ENCODE measurements around the gene KRTAP10-12.

Gene KRTAP10-12

DNA sequence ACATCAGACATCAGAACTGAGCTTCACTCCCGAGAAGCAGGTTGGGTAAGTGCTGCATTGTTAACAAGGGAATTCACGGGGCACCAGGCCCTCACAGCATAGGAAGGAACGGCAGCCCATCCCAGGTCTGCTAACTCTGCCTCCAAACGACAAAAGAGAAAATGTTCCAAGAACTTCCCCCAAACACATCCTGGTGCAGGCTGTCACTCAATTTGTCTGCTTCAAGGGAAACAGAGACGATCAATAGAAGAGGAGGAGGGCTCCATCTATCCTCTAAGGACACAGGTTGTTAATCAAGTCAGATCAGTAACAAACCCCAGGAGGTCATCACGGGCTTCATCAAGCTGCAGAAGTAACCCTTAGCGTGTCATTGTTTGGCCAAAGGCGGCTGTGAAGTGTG lies 17.9 kb downstream of the KRTAP10-12 start:
- no peak for TF ChIP-seq CTCF (IDR thresholded peaks at IDR 0.05; ENCODE audit: insufficient read depth, low read length, missing control alignments)
- ChIA-PET POLR2A (no interaction called here), CTCF (no interaction called here)
- no peak overlapping the region for H3K4me3 ChIP-seq (ENCODE audit: low read depth, low read length)
- no peak for DNase-seq (ENCODE audit: low read depth, low spot score)

DNA sequence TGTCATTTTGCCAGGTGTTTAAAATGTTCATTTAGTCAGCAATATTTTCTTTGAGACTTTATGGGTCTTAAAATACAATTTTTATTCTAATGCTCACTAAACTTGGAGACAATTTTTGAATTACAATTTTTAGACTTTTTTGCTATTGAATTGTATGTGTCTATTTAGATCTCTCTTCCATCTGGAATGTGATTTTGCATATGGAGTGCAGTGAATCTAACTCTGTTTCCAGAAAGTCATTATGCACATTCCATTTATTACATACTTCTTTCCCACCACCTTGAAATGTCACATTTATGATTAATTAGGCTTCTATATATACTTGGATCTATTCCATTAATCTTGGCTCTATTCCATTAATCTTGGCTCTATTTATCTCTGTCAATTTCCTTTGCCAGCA lies 20.0 kb downstream of the KRTAP10-12 start:
- no peak overlapping the region for H3K4me3 ChIP-seq (ENCODE audit: low read depth, low read length)
- POLR2A ChIA-PET: no interaction called here
- no peak for TF ChIP-seq CTCF (IDR thresholded peaks at IDR 0.05; ENCODE audit: insufficient read depth, low read length, missing control alignments)
- DNase-seq (ENCODE audit: low read depth, low spot score): no peak
- CTCF ChIA-PET: no interaction called here

DNA sequence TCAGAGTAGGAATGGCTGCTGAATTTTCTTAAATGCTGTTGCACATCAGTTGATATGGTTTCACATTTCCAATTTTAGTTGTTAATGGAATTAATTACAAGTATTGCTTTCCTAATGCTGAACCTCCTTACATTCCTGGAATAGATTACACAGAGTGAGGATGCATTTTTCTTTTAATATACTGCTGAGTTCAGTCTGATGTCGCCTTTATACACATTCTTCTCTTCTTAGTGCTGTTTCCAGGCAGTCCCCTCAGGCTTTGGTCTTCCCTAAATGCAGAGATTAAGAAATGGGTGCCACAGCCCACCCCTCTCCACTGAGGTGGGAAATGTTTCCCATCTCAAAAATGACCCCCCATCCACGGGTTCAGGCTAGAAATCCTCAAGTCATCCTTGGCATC lies 21.1 kb downstream of the KRTAP10-12 start:
- no peak overlapping the region for H3K4me3 ChIP-seq (ENCODE audit: low read depth, low read length)
- no peak for TF ChIP-seq CTCF (IDR thresholded peaks at IDR 0.05; ENCODE audit: insufficient read depth, low read length, missing control alignments)
- ChIA-PET POLR2A (no interaction called here), CTCF (no interaction called here)
- DNase-seq (ENCODE audit: low read depth, low spot score): no peak

DNA sequence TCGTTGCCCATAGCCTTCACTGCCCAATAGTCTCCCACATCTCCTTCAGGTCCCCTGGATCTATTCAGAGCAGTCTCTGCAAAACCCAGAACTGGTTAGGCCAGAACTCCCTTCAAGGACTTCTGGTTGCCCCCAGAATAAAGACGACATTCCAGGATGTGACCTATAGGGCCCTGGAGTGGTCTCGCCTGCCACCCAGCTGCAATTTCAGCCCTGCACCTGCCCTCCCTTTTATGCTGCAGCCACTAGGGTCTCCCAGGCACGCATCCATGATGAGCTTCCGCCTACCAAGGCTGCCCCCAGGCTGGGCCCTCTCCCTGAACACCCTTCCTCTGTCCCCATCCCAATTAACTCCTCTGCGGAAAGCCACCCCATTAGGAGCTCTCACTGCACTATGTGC lies 21.6 kb downstream of the KRTAP10-12 start:
- ChIA-PET POLR2A (no interaction called here), CTCF (no interaction called here)
- no peak overlapping the region for H3K4me3 ChIP-seq (ENCODE audit: low read depth, low read length)
- DNase-seq (ENCODE audit: low read depth, low spot score): no peak
- no peak for TF ChIP-seq CTCF (IDR thresholded peaks at IDR 0.05; ENCODE audit: insufficient read depth, low read length, missing control alignments)

- ChIA-PET POLR2A (no interaction called here), CTCF (no interaction called here)
- H3K4me3 ChIP-seq (ENCODE audit: low read depth, low read length): no peak overlapping the region
- DNase-seq (ENCODE audit: low read depth, low spot score): no peak
- no peak for TF ChIP-seq CTCF (IDR thresholded peaks at IDR 0.05; ENCODE audit: insufficient read depth, low read length, missing control alignments)
Observed at GRCh38 chr21:44720170-44720569, 23.2 kb downstream of the KRTAP10-12 start.

DNA sequence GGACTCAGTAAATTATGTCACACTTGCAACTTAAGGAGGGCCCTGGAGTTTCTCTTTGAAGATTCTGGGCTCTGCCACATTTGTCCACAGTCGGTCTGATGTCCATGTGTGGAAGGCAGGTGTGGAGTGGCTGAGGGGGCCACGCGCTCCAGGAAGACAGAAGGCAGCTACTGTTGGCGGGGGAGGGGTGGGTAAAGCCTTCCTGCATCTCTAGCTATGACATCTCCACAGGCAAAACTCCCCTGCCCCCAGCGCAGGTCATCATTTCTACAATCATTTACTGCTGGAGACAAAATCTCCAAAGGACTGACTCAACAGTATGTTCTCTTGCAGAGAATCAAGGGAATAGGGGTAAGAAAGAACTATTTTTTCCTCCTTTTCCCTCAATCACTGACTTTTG lies 25.8 kb downstream of the KRTAP10-12 start:
- no peak for DNase-seq (ENCODE audit: low read depth, low spot score)
- ChIA-PET CTCF (no interaction called here), POLR2A (interaction anchor here (0.7 kb wide), 1 partner anchor 30 kb away, joined by 3 read pairs; no protein-coding TSS in a partner anchor)
- no peak for TF ChIP-seq CTCF (IDR thresholded peaks at IDR 0.05; ENCODE audit: insufficient read depth, low read length, missing control alignments)
- H3K4me3 ChIP-seq (ENCODE audit: low read depth, low read length): no peak overlapping the region
